Suprapubic skin (tissue), 4 donors: ENCODE measurements around the gene CLNK.

Experiments
- EP300 ChIP-seq: sonication (generic); formaldehyde crosslinking; IDR thresholded peaks from one replicate; pipeline ENCODE4 v1.6.1; 2017; ENCODE audit warnings: antibody characterized with exemption
- POLR2A ChIP-seq, 2 donors: fragments of 450-650 bp; IDR thresholded peaks; one replicate each; pipeline ENCODE4 v1.6.1; 2017; ENCODE audit warnings: antibody characterized with exemption in 2 of 2, mild to moderate bottlenecking in 2 of 2, moderate library complexity in 2 of 2
- POLR2AphosphoS5 ChIP-seq, 3 donors: sonication (generic); formaldehyde crosslinking; IDR thresholded peaks; one replicate each; pipeline ENCODE4 v1.6.1; 2017; ENCODE audit warnings: antibody characterized with exemption in 3 of 3
- TF ChIP-seq, protein P1 (sequence below), 2 donors: fragments of 200-600 bp in 1 of 2; fragments of 450-650 bp in 1 of 2; sonication (generic) in 1 of 2; IDR thresholded peaks; one replicate each; pipeline ENCODE4 v1.5.1; 2016 to 2019; ENCODE audit warnings: antibody characterized with exemption in 2 of 2, mild to moderate bottlenecking in 1 of 2, moderate library complexity in 1 of 2

DNA sequence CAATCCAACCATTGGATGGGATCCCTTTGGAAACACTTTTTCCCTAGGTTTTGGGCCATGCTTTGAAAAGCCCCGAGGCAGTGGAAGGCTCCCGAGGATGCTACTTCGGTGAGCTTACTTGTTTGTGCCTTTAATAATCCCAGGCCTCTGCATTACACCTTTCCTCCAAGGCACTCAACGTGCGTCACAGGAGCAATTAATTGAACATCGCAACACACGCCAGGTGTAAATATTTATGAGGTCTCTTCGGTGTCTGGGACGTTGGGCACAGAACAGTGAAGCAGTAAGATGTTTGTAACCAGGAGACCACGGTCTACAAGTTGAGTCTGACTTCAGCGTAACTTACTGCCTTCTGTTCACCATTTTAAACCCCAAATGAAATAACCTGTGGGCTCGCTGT lies 97.3 kb downstream of the CLNK start:
- TF ChIP-seq, protein P1, sequence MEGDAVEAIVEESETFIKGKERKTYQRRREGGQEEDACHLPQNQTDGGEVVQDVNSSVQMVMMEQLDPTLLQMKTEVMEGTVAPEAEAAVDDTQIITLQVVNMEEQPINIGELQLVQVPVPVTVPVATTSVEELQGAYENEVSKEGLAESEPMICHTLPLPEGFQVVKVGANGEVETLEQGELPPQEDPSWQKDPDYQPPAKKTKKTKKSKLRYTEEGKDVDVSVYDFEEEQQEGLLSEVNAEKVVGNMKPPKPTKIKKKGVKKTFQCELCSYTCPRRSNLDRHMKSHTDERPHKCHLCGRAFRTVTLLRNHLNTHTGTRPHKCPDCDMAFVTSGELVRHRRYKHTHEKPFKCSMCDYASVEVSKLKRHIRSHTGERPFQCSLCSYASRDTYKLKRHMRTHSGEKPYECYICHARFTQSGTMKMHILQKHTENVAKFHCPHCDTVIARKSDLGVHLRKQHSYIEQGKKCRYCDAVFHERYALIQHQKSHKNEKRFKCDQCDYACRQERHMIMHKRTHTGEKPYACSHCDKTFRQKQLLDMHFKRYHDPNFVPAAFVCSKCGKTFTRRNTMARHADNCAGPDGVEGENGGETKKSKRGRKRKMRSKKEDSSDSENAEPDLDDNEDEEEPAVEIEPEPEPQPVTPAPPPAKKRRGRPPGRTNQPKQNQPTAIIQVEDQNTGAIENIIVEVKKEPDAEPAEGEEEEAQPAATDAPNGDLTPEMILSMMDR (IDR thresholded peaks at IDR 0.05) = no peak
- TF ChIP-seq POLR2A (IDR thresholded peaks at IDR 0.05) (no peak), EP300 (no peak), POLR2AphosphoS5 (IDR thresholded peaks at IDR 0.05) (no peak)
